Activated CD8-positive, alpha-beta memory T cell treated with anti-CD3 and anti-CD28 coated beads for 36 hours (primary cell): Measurements from ENCODE around the gene CPT1C. TPM values are rescaled to one million over a fixed set of nuclear protein-coding genes. Genes with fewer than 3 reads are reported as not detected.

Experiments
- CTCF ChIA-PET: fragments of 350-600 bp; sonication (Branson Sonifier 250); formaldehyde crosslinking; loops from one replicate; lab custom pipeline; 2021; ENCODE audit warnings: antibody characterized with exemption; lab: Charles Lee
- POLR2A ChIA-PET: fragments of 350-600 bp; sonication (Branson Sonifier 250); formaldehyde crosslinking; loops from one replicate; lab custom pipeline; 2021; ENCODE audit warnings: antibody characterized with exemption; lab: Charles Lee
- total RNA-seq, 2 experiments: library from RNA; stranded (reverse); gene quantifications; one replicate each; pipeline ENCODE4 v1.2.3, GENCODE V29; 2021

The CPT1C gene
- total RNA-seq, 2 experiments from 2014 or later: 0.32 to 0.61 TPM

DNA sequence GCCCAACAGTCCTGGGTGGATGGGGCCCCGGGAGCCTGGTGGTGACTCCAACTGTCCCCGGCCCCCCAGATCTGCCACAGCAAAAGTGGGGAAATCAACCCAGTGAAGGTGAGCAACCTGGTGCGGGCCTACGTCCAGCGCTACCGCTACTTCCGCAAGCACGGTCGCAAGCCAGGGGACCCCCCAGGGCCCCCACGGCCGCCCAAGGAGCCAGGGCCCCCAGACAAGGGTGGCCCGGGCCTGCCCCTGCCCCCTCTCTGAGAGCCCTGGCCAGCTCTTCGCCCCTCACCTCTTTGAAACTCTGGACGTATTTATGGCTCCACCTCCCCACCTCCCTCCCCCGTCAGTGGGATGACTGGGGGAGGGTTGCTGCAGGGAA is 32.8 kb upstream of the CPT1C start:
- ChIA-PET CTCF (interaction anchor here (0.6 to 1.1 kb wide), 2 partner anchors 20 to 557 kb away, joined by 3 read pairs; no protein-coding TSS in a partner anchor), POLR2A (no interaction called here)

DNA sequence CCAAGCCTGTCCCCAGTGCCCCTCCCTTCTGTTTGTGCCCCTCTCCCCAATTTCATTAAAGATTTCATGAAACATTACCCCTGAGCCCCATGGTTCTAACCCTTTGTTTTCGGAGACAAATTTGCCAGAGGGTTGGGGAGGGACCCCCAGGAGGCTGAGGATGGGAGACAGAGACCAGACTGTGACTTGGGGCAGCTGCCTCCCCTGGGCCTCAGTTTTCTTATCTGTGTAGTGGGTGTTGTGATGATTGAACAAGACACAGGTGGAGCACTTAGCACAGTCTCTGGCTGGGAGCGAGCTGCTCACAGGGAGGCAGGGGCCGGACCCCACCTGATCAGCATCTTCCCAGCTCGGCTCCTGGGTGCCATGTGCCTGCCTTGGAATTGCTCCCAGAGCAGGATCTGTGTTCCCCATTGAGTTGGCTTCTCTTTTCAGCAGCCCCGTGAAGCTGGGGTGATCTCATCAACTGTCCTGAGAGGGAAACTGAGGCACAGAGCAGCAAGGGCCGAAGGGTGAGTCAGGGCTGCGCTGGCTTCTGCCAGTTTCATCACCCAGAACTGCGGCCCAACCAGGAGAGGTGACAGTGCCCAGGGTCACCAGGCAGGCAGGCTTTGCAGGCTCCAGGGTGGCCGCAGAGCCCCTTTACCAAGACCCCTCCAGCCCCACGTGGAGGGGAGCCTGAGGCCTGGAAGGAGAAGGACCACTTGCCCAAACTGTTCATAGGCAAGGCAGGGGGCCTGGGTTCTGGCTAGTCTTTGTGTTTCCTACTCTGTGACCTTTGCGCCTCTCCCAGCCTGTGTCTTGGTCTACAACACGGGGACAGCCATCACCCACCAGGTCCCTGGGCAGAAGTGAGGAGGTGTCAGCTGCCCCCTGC is 32.1 kb upstream of the CPT1C start:
- POLR2A ChIA-PET: no interaction called here

DNA sequence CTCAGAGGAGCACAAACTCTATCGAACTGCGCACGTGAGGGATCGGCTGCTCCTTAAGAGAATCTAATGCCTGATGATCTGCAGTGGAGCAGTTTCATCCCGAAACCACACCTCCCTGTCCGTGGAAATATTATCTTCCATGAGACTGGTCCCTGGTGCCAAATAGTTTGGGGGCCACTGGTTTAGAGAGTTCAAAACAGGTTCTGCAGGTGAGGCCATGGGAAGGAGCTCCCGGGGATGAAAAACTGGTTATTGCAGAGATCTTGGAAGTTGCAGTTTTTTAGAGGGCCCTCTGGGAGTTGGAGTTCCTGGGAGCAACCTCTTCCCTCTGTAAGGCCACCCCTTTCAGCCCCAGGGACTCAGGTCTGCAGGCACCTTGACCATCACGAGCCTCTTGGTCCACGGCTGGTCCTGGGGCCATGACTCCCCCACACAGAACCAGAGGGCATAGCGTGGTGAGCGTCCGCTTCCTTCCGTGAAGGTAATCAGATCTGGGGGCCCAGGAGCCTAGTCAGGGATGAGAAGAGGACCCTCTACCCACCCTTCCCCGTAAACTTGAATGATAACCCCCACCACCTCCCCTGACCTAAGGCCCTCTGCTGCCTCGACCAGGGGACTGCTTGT is 30.5 kb upstream of the CPT1C start:
- ChIA-PET POLR2A (no interaction called here), CTCF (no interaction called here)

More for the DNA sequence above, 32.1 kb upstream of the CPT1C start:
- CTCF ChIA-PET: interaction anchor here (0.6 kb wide), 1 partner anchor 558 kb away, joined by 3 read pairs; no protein-coding TSS in a partner anchor

DNA sequence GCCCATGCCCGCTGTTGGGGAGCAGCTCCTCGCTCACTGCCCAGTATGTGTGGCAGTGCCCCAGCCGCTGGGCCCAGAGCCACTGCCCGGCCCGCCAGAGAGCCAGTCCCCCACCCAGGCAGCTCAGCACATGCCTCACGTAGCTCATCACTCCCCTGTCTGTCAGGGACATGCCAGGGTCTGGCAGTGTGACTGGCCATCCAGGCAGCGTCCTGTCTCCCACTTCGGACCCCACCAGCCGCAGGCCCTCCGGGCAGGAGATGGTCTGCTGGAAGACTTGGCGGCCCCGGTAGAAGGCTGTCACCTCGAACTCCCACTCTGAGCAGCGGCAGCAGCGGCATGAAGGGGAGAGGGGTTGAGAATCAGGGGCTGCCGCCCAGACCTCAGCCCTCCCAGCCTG is 28.9 kb upstream of the CPT1C start:
- ChIA-PET CTCF (interaction anchor here (2.2 kb wide), 1 partner anchor 10 kb away, joined by 5 read pairs; no protein-coding TSS in a partner anchor), POLR2A (no interaction called here)

DNA sequence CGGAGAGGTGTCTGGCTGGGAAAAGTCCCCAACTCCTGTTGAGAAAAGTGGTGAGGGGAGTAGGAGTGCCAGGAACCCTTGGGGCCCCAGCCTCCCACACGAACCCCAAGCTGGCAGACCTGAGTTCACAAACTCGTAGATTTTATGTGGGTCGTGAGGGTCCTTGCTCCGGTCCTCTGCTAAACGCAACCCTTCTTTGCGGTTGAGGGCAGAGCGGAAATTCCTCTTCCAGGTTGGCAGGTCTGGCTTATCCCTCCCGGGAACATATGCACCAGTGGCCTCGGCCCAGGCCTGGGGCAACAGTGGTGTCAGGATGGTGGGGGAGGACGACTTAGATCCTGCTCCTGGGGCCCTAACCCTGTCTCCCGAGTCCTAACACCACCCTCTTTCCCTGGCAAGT is 27.7 kb upstream of the CPT1C start:
- ChIA-PET CTCF (interaction anchor here (0.6 to 2.7 kb wide), 4 partner anchors 9 to 152 kb away, joined by 3 to 20 read pairs (median 6); partner anchors contain the start of gene PRMT1), POLR2A (interaction anchor here (0.6 to 3.1 kb wide), 5 partner anchors 8 to 72 kb away, joined by 3 to 29 read pairs (median 7); partner anchors contain the start of genes PRMT1 and RRAS)

DNA sequence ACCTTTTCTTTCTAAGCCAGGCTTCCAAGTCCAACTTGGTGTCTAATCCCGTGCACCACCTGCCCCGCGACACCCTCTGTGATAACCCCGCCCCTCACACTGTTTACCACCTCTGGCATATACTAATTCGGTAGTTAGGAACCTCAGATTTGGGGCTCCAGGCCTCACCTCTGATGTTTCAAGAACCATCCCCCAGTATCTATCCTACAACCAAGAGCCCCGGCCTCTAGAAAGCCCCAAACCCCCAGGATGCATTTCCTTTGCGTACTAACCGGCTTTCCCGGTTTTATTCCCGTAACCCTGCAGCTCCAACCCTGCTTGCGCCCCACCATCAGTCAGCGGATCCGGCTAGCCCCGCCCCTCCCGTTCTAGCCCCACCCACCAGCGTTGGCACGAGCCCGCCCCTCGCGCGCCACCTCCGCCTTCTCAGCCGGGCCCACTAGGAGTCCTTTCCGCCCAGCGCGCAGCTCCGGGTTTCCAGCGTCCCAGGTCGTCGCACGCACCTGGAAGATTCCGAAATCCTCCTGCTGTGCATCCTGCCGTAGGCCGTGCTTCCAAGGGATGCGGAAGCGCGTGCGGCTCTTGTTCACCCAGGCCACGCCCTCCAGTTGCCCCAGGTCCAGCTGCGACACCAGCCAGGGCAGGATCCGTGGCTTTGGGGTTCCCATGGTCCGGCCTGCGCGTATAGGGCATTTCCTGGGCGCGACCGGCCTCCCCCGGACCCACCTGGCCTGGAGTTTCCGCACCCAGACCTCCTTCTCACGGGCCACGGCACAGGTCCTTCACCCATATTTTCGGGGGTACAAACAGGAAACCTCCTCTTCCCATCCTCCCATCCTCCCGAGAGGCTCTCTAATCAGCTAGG is 26.5 kb upstream of the CPT1C start:
- ChIA-PET CTCF (interaction anchor here (0.6 to 2.7 kb wide), 7 partner anchors 14 to 189 kb away, joined by 3 to 20 read pairs (median 4); partner anchors contain the start of gene PRMT1), POLR2A (interaction anchor here (0.6 to 3.1 kb wide), 6 partner anchors 9 to 168 kb away, joined by 3 to 29 read pairs (median 7); partner anchors contain the start of genes PRMT1, RPS11 and RRAS)

DNA sequence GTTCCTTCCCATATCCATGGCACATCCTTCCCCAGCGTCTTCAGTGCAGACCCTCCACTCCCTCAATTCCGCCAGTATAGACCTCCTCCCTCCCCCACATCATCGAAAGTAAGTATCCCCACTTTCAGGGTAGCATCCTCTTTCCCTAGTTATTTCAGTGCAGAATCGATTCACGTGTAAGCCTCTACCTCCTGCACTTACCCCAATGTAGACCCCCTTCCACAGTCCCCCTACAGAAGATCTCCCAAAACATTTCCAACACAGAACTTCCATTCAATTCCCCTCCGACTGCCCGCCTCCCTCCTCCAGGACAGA is 25.9 kb upstream of the CPT1C start:
- POLR2A ChIA-PET: interaction anchor here (1.1 to 3.1 kb wide), 4 partner anchors 10 to 85 kb away, joined by 3 to 29 read pairs (median 9); partner anchors contain the start of genes NOSIP, PRMT1 and RRAS
- CTCF ChIA-PET: interaction anchor here (0.6 to 2.7 kb wide), 5 partner anchors 13 to 189 kb away, joined by 3 to 20 read pairs (median 4); partner anchors contain the start of gene PRMT1

DNA sequence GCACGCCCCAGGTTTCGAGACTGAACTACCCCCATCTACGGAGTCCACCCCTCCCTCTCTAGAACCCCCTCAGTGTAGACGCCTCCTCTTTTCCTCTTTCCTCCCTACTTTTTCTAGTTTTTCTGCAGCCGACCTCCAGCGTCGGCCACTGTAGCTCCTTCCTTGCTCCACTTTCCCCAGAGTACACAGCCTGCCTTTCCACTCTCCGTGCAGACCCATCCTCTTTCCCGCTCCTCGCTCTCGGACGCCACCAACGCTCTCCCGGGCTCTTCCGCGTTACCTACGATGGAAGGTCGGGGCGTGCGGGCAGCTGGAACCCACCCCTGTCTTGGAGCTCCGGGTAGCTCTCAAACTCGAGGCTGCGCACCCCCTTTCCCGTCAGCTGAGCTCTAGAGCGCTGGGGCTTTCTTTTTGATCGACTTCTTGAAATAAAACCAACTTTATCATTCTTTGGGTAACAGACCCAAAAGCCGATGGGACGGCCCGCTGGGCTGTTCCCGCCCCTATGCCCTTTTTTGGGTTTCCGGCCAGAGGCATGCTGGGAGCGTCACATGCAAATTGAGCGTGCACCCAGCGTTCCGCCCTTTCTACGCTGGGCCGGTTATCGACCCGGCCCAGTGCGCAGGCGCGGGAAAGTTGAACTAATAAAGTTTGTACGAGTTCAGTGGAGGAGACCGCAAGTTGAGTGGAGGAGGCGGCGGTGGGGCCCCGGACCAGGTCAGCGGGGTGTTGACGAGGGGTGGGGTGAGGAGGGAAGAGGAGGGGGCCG is 25.4 kb upstream of the CPT1C start, which contains the start of the genes BCL2L12 and IRF3:
Gene BCL2L12 (plus strand): TSS at position 583 of the 769 bp plus-strand sequence. CDS start 760 bp downstream, outside the sequence.
Gene IRF3 (minus strand): TSS at position 507 of the 769 bp plus-strand sequence. CDS start 1,019 bp downstream, outside the sequence.
- CTCF ChIA-PET: interaction anchor here (1.2 to 2.7 kb wide), 3 partner anchors 13 to 190 kb away, joined by 3 to 20 read pairs (median 3); partner anchors contain the start of gene PRMT1
- POLR2A ChIA-PET: interaction anchor here (0.5 to 3.1 kb wide), 5 partner anchors 10 to 137 kb away, joined by 3 to 29 read pairs (median 7); partner anchors contain the start of genes NOSIP, PRMT1 and RRAS

DNA sequence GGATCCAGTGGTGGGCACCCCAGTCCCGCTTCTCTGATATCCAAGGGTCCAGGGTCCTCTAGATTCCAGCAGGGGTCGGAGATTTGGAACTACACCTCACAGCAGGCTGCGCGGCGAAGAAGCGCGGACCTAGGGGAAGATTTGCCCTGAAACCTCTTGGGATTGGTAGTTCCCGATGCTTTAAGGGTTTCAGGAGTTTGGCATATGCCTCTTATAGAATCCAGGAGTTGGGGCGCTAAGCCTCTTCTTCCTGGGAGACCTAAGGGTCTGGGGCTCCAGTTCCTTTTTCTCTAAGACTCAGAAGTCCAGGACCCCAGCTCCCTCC is 24.8 kb upstream of the CPT1C start:
- ChIA-PET POLR2A (interaction anchor here (0.5 to 3.1 kb wide), 4 partner anchors 11 to 138 kb away, joined by 3 to 29 read pairs (median 7); partner anchors contain the start of genes NOSIP, PRMT1 and RRAS), CTCF (interaction anchor here (1.2 kb wide), 1 partner anchor 99 kb away, joined by 3 read pairs; no protein-coding TSS in a partner anchor)

DNA sequence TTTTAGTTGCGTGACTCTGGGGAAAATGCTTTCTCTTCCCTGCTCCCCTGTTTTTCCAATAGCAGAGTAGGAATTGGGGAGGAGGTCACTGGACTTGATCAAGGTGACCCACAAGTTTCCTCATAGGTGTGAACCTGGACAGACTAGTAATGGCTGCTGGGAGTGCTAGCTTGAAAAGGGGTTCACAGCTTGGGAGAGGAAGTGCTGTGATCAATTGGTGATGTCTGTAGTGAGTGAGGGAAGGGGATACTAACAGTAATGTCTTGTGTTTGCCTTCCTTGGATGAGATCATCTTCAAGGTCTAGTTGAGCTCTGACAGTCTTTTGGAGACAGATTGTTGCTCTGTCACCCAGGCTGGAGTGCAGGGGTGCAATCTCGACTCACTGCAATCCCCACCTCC is 23.4 kb upstream of the CPT1C start:
- CTCF ChIA-PET: interaction anchor here (0.7 to 0.9 kb wide), 2 partner anchors 87 to 491 kb away, joined by 3 to 5 read pairs; partner anchors contain the start of gene NOSIP
- POLR2A ChIA-PET: interaction anchor here (1.3 to 1.4 kb wide), 2 partner anchors 8 to 24 kb away, joined by 3 to 4 read pairs; no protein-coding TSS in a partner anchor

DNA sequence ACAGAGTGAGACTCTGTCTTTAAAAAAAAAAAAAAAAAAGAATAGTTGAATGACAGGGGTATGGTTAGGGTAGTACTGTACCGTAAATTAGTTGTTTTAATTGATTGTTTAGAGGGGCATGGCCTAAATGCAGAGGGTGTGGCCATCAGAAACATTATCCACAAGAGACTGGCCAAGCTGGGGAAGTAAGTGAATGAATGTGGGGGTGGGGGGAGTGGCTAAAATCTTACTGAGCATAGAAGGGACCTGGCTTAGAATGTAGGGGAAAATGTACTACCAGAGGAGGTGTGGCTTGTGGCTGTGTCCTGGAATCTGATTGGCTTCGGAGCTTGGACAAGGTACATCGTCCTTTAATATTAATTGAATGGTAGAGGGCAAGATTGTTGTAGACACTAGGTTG is 21.4 kb upstream of the CPT1C start:
- POLR2A ChIA-PET: no interaction called here
- CTCF ChIA-PET: interaction anchor here (0.6 kb wide), 1 partner anchor 353 kb away, joined by 3 read pairs; no protein-coding TSS in a partner anchor

DNA sequence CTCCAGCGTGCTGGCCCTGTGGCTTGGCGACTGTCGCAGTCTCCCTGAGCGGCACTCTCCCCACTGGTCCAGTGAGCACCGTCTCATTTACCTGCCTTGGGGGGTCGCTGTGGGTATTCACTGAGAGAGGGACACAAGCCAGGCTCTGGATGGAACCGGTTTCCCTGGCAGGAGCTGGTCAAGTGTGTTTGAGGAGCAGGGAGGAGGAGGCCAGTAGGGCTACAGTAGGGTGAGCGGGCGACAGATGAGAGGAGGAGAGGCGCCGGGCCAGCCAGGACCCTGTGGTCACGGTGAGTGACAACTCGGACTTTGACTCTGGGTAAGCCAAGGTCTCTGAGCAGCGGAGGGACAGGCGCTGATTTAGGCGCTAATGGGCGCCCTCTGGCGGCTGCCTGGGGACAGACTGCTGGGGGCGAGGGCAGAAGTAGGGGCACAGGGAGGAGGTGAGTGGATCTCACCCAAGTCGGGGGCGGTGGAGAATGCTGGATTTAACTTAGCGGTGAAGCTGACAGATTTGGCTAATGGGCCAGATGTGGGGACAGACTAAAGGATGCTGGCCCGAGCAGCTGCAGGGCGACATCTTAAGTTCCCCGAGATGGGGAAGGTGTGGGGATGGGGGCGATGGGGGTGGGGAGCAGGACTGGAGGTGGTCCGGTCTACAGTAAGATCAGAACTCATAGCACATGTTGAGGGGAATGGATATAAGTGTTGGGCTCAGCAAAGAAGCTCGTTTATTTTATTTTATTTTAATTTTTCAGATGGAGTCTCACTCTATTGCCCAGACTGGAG is 18.6 kb upstream of the CPT1C start:
- ChIA-PET CTCF (interaction anchor here (0.6 to 2.3 kb wide), 13 partner anchors 10 to 137 kb away, joined by 3 to 11 read pairs (median 4); partner anchors contain the start of gene SCAF1), POLR2A (interaction anchor here (0.5 kb wide), 1 partner anchor 216 kb away, joined by 6 read pairs; no protein-coding TSS in a partner anchor)

DNA sequence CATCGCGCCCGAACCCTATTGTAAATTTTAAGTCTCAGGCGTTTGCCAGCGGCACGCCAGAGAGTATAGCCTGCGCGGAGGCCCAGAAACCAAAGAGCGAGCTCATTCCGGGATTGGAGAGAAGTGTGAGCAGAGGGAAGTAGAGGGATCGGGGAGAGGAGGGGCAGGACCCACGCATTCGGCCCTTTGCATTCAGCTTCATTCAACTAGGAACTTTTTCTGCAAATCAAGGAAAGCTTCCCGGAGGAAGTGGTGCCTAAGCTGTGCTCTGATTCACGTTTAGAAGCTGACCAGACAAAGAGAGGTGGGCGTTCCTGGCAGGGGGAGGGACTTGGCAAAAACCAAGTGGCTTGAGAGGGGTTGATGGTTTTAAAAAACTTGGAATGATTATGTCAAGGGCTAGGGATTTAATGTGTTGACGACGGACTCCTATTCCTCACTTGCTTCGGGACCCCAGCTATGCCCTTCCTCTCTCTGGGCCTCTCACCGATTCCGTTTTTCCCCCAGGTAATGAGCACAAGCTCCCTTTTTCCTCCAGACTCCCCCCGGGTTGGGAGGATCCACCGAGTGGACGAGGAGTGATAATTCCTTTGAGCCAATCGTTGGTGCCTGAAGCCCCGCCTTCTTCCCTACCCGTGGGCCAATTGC is 14.7 kb upstream of the CPT1C start:
- ChIA-PET POLR2A (interaction anchor here (0.7 to 4.3 kb wide), 8 partner anchors 9 to 201 kb away, joined by 3 to 29 read pairs (median 4); partner anchors contain the start of genes AKT1S1, AP2A1, BCL2L12 and IRF3), CTCF (interaction anchor here (1.0 to 3.6 kb wide), 6 partner anchors 8 to 200 kb away, joined by 3 to 20 read pairs (median 4); partner anchors contain the start of genes BCL2L12, IRF3 and RRAS)

DNA sequence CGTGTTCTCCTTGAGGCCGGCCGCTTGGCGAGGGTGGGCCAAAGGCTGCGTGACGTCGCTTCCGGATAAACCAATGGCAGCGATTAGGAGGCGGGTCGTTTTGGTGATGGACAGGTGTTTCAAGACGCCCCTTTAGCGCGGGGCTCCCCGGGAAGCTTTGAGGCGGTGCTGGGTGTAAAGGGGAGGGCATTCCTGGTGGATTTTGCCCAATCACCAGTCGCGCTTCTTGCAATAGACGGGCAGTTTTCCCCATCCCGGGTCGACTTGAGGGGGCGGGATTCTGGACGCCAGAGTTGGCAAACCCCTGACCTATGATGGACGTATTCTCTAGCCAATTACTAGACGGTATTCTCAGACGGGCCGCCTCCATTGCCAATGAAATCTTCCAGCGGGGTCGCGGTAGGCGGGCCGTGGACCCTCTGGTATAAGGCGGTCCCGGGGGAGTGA is 14.1 kb upstream of the CPT1C start:
- POLR2A ChIA-PET: interaction anchor here (0.6 to 4.3 kb wide), 7 partner anchors 9 to 200 kb away, joined by 3 to 29 read pairs (median 4); partner anchors contain the start of genes AKT1S1, AP2A1, BCL2L12 and IRF3
- CTCF ChIA-PET: interaction anchor here (1.0 to 3.6 kb wide), 7 partner anchors 8 to 201 kb away, joined by 3 to 20 read pairs (median 4); partner anchors contain the start of genes BCL2L12, IRF3 and RRAS
